Testis (tissue), 3 donors: ENCODE data around the gene POU6F1. TPM values are rescaled to one million over a fixed set of nuclear protein-coding genes. Genes with fewer than 3 reads are reported as not detected.

Experiments
- DNase-seq: peaks from one replicate; pipeline ENCODE4 v3.0.0-alpha.2; 2019
- H3K27ac ChIP-seq, 2 donors: fragments of 200-600 bp; sonication (generic); one replicate each; pipeline ENCODE4 v1.5.1; 2019
- H3K27me3 ChIP-seq: fragments of 200-600 bp; sonication (generic); one replicate; pipeline ENCODE4 v1.5.1; 2019
- H3K36me3 ChIP-seq: fragments of 200-600 bp; sonication (generic); one replicate; pipeline ENCODE4 v1.5.1; 2017; ENCODE audit warnings: low read depth; ENCODE audit errors: missing control alignments
- H3K4me1 ChIP-seq: fragments of 200-600 bp; sonication (generic); one replicate; pipeline ENCODE4 v1.5.1; 2019
- H3K4me3 ChIP-seq, 2 donors: fragments of 200-600 bp; sonication (generic); one replicate each; pipeline ENCODE4 v1.5.1; 2017 to 2019
- H3K9me3 ChIP-seq: fragments of 200-600 bp; sonication (generic); one replicate; pipeline ENCODE4 v1.5.1; 2017
- POLR2A ChIP-seq: fragments of 450-650 bp; IDR thresholded peaks from one replicate; pipeline ENCODE4 v1.6.1; 2017; ENCODE audit warnings: antibody characterized with exemption, mild to moderate bottlenecking, moderate library complexity
- WGBS, 2 donors: methylation state at CpG; one replicate each; pipeline ENCODE4 v1.1.5; 2018; 5-methylcytosine and 5-hydroxymethylcytosine counted together
- intact Hi-C: fragments of 100-400 bp; cut with DNase I; formaldehyde crosslinking; loops from one replicate; pipeline ENCODE4 v1.15.1; 2023; ENCODE audit warnings: low total_unique reads
- polyA plus RNA-seq: library from polyadenylated mRNA; stranded (reverse); fragments of 350-450 nt; fragmentation: Illumina TruSeq; extraction: RNeasy Lipid Tissue Mini Kit (QIAGEN cat#74804); gene quantifications from one replicate; pipeline ENCODE4 v1.2.3, GENCODE V29; 2014; ENCODE audit warnings: low read depth, low replicate concordance; ENCODE audit not compliant: insufficient read depth
- total RNA-seq, 2 donors: library from RNA; depleted of rRNA; stranded (reverse); fragments of >200 nt; gene quantifications; one replicate each; pipeline ENCODE4 v1.2.3, GENCODE V29; 2016
- TF ChIP-seq, protein P1 (sequence below), 3 experiments: fragments of 450-650 bp in 2 of 3; fragments of 200-600 bp in 1 of 3; sonication (generic) in 1 of 3; IDR thresholded peaks; one replicate each; pipeline ENCODE4 v1.5.1; 2016 to 2019; ENCODE audit warnings: antibody characterized with exemption in 3 of 3, mild to moderate bottlenecking in 2 of 3, moderate library complexity in 1 of 3

Gene POU6F1
- total and polyA plus RNA-seq, 3 donors from 2014 or later = 4.4 to 7.6 (median 7.5) TPM

DNA sequence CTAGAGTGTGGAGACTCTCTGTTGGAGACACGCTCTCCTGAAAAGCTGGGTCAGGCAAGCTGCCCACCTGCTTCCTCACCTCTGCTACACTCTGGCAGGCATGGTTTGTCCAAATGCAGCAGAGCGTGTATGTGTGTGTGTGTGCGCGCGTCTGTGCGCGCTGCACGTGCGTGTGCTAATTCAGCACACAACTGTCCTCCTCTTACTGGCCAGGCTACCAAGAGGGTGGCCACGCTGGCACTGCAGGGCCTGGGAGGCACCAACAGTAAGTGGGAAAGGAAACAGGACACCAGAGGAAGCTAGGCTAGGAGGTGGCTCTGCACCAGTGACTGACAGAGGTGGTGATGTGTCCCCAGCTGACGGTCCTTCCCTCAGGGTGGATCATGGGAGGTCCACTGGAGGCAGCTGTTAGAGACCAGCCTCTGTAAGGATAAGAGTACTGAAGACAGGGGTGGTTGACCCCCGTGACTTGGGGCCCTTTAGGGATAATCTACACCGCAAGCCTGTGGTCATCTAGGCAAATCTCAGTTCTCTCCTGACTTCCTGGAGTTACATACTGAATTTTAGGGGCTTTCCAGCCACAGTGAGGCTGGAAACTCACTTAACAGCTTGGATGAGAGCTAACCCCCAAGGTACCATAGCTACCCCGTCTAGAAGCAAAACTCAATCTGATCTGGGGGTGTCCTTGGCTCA lies 29.4 kb downstream of the POU6F1 start:
- intact Hi-C loops = no loop called here
- no peak overlapping the region for H3K27ac ChIP-seq
- H3K36me3 ChIP-seq = no peaks in the 10 kb centered on the region
- peaks cover 3% of the 10 kb centered on the region for H3K4me1 ChIP-seq
- no peaks in the 10 kb centered on the region for H3K27me3 ChIP-seq
- no peak overlapping the region for H3K4me3 ChIP-seq
- no peak for DNase-seq
- no peaks in the 10 kb centered on the region for H3K9me3 ChIP-seq
- TF ChIP-seq, protein P1, sequence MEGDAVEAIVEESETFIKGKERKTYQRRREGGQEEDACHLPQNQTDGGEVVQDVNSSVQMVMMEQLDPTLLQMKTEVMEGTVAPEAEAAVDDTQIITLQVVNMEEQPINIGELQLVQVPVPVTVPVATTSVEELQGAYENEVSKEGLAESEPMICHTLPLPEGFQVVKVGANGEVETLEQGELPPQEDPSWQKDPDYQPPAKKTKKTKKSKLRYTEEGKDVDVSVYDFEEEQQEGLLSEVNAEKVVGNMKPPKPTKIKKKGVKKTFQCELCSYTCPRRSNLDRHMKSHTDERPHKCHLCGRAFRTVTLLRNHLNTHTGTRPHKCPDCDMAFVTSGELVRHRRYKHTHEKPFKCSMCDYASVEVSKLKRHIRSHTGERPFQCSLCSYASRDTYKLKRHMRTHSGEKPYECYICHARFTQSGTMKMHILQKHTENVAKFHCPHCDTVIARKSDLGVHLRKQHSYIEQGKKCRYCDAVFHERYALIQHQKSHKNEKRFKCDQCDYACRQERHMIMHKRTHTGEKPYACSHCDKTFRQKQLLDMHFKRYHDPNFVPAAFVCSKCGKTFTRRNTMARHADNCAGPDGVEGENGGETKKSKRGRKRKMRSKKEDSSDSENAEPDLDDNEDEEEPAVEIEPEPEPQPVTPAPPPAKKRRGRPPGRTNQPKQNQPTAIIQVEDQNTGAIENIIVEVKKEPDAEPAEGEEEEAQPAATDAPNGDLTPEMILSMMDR (IDR thresholded peaks at IDR 0.05) = no peak
- TF ChIP-seq POLR2A = no peak
- 94 to 96% methylated on average over 10 to 14 of the region's 14 CpGs for WGBS, 2 donors

DNA sequence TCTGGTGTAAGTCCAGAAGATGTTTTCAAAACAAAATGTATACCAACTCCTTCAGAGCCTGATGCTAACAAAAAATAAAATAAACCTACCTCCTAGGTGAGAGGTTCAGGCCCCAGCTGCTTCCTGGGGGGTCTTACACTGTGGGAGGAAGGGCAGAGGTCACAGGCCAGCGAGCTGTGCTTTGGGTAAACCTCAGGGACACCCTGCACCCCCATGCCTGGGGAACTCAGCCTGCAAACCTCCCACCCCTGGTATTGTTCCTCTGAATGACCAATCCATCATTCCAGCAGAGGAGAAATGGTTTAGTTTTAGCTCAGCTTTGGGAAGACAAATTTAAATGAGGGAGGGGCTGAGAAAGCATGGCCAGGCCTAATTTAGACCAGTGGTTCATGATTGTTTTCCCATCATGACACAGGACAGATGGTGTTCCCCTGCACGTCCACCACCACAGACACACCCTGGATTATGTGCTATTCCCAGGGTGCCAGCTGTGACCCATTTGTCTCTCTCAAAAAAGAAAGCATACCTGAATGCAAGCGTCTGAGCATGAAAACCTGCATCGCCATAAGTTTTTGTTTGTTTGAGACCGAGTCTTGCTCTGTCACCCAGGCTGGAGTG lies 30.4 kb downstream of the POU6F1 start:
- Histone ChIP-seq H3K4me3 (no peak overlapping the region), H3K9me3 (no peaks in the 10 kb centered on the region), H3K27me3 (no peaks in the 10 kb centered on the region), H3K27ac (no peak overlapping the region), H3K4me1 (peaks cover 3% of the 10 kb centered on the region), H3K36me3 (no peaks in the 10 kb centered on the region)
- no peak for TF ChIP-seq POLR2A
- TF ChIP-seq, protein P1 (IDR thresholded peaks at IDR 0.05) = no peak
- WGBS, 2 donors = 77 to 82% methylated on average over 5 of the region's 5 CpGs
- intact Hi-C loops = no loop called here
- no peak for DNase-seq

DNA sequence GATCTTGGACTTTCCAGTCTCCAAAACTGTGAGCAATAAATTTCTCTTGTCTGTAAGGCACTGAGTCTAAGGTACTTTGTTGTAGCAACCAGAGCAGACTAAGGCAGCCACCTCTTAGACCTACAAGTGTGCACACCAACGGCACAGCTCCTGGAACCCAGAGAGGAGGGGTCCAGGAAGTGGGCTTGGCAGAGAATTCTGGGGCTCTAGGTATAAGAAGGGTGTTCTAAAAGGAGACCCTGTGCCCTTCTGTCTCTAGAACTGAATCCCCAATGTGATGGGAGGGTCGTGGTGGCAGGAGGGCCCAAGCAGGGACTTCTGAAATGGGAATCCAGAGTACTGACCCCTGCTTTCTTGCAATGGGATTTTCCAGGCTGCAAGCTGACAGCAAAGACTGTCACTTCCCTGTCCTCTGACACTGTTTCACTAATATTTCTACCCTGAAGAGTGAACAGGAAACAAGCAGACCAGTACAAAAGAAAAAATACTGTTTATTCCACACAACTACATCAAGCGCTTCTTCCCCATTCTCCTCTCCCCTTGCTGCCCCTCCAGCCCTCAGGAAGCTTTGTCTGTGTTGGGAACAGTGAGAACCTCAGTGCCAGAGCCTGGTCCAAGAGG lies 31.3 kb downstream of the POU6F1 start:
- H3K27me3 ChIP-seq = no peaks in the 10 kb centered on the region
- no peaks in the 10 kb centered on the region for H3K36me3 ChIP-seq
- no peak for TF ChIP-seq POLR2A
- TF ChIP-seq, protein P1 (IDR thresholded peaks at IDR 0.05) = no peak
- no peaks in the 10 kb centered on the region for H3K9me3 ChIP-seq
- intact Hi-C loops = no loop called here
- no peak overlapping the region for H3K4me3 ChIP-seq
- DNase-seq = no peak
- H3K4me1 ChIP-seq = peaks cover 3% of the 10 kb centered on the region
- H3K27ac ChIP-seq = no peak overlapping the region
- WGBS, 2 donors = 54 to 66% methylated on average over 3 of the region's 3 CpGs

DNA sequence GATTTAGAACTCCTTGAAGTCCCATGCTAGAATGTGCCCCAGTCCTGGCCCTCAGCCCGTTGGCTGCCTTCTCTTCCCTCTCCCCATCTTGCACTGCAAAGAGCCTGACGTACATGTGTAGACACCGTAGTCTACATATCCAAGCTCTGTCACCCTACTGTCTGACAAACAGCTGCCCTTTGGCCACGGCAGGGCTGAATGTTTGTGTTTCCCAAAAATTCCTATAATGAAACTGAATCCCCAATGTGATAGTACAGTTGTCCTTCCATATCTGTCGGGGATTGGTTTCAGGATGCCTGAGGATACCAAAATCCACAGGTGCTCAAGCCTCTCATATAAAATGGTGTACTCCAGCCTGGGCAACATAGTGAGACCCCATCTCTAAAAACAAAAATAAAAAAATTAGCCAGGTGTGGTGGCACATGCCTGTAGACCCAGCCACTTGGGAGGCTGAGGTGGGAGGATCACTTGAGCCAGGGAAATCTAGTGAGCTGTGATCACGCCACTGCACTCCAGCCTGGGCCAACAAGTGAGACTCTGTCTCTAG lies 32.6 kb downstream of the POU6F1 start:
- Histone ChIP-seq H3K27me3 (no peaks in the 10 kb centered on the region), H3K4me1 (peaks cover 3% of the 10 kb centered on the region), H3K9me3 (no peaks in the 10 kb centered on the region), H3K4me3 (no peak overlapping the region), H3K27ac (no peak overlapping the region), H3K36me3 (no peaks in the 10 kb centered on the region)
- intact Hi-C loops = no loop called here
- TF ChIP-seq, protein P1 (IDR thresholded peaks at IDR 0.05) = no peak
- DNase-seq = no peak
- 88 to 89% methylated on average over 6 of the region's 6 CpGs for WGBS, 2 donors
